Mammary epithelial cell (primary cell): ENCODE results near the gene KRTAP20-3.

ENCODE experiments used
- CTCF ChIP-seq, 2 donors: IDR thresholded peaks in 1 of 2; conservative IDR thresholded peaks in 1 of 2; 2 replicates each; pipeline ENCODE4 v1.5.1; 2011 to 2012; ENCODE audit warnings: inconsistent platforms in 2 of 2, low read length in 2 of 2, mild to moderate bottlenecking in 2 of 2, control low read depth in 1 of 2, low read depth in 1 of 2; ENCODE audit not compliant: insufficient read depth in 1 of 2; ENCODE audit errors: extremely low read depth in 1 of 2
- EZH2 ChIP-seq: IDR thresholded peaks from 2 replicates; pipeline ENCODE4 v1.6.1; 2012; ENCODE audit warnings: low read length, inconsistent platforms, borderline replicate concordance

- TF ChIP-seq EZH2 = no peak
- no peak for TF ChIP-seq CTCF (conservative IDR thresholded peaks at IDR 0.05 in 1 of 2, IDR thresholded peaks at IDR 0.05 in 1 of 2; ENCODE audit: extremely low read depth in 1 of 2, insufficient read depth in 1 of 2, low read depth in 1 of 2, low read length in 2 of 2)
These were observed 30.5 kb downstream of the KRTAP20-3 start for GRCh38 chr21:30672985-30673650.
